Hepatocyte (in vitro differentiated cells): ENCODE measurements around the gene MRPS27. TPM values are rescaled to one million over a fixed set of nuclear protein-coding genes. Genes with fewer than 3 reads are reported as not detected.

Source experiments
- DNase-seq: peaks from one replicate; pipeline ENCODE4 v3.0.0-alpha.2; 2016; ENCODE audit warnings: low spot score
- H2AFZ ChIP-seq: fragments of 200-600 bp; sonication (generic); 2 replicates; pipeline ENCODE4 v1.6.0; 2016; ENCODE audit warnings: antibody characterized with exemption, mild to moderate bottlenecking
- H3K27ac ChIP-seq: fragments of 200-600 bp; sonication (generic); 2 replicates; pipeline ENCODE4 v1.5.1; 2016; ENCODE audit warnings: mild to moderate bottlenecking
- H3K27me3 ChIP-seq: fragments of 200-600 bp; sonication (generic); 2 replicates; pipeline ENCODE4 v1.6.1; 2016
- H3K36me3 ChIP-seq: fragments of 200-600 bp; sonication (generic); replicated peaks from 2 replicates; pipeline ENCODE4 v1.5.1; 2016; ENCODE audit warnings: low read depth; ENCODE audit not compliant: insufficient read depth
- H3K4me1 ChIP-seq: fragments of 200-600 bp; sonication (generic); 2 replicates; pipeline ENCODE4 v1.5.1; 2016; ENCODE audit warnings: mild to moderate bottlenecking, moderate library complexity; ENCODE audit not compliant: insufficient read depth
- H3K4me2 ChIP-seq: fragments of 200-600 bp; sonication (generic); 2 replicates; pipeline ENCODE4 v1.6.0; 2016
- H3K4me3 ChIP-seq: fragments of 200-600 bp; sonication (generic); 2 replicates; pipeline ENCODE4 v1.5.1; 2016; ENCODE audit warnings: mild to moderate bottlenecking
- H3K79me2 ChIP-seq: fragments of 200-600 bp; sonication (generic); 2 replicates; pipeline ENCODE4 v1.6.0; 2017; ENCODE audit warnings: mild to moderate bottlenecking
- H3K9me2 ChIP-seq: fragments of 200-600 bp; sonication (generic); replicated peaks from 2 replicates; pipeline ENCODE4 v1.6.0; 2017; ENCODE audit warnings: mild to moderate bottlenecking; ENCODE audit not compliant: insufficient read depth
- H3K9me3 ChIP-seq: fragments of 200-600 bp; sonication (generic); 2 replicates; pipeline ENCODE4 v1.5.1; 2016; ENCODE audit warnings: low read depth, mild to moderate bottlenecking
- H4K20me1 ChIP-seq: fragments of 200-600 bp; sonication (generic); 2 replicates; pipeline ENCODE4 v1.6.0; 2016; ENCODE audit warnings: mild to moderate bottlenecking; ENCODE audit not compliant: insufficient read depth, poor library complexity, severe bottlenecking
- EZH2 ChIP-seq: fragments of 200-600 bp; sonication (generic); IDR thresholded peaks from 2 replicates; pipeline ENCODE4 v1.6.1; 2016; ENCODE audit warnings: antibody characterized with exemption, mild to moderate bottlenecking, borderline replicate concordance
- EZH2phosphoT487 ChIP-seq: fragments of 200-600 bp; sonication (generic); IDR thresholded peaks from one replicate; pipeline ENCODE4 v1.6.1; 2018; ENCODE audit warnings: antibody characterized with exemption, mild to moderate bottlenecking, low read depth, moderate library complexity; ENCODE audit not compliant: unreplicated experiment, severe bottlenecking
- WGBS: methylation state at CpG from one replicate; pipeline ENCODE4 v1.1.6; 2016; ENCODE audit warnings: low lambda C conversion rate; ENCODE audit errors: missing lambda C conversion rate; 5-methylcytosine and 5-hydroxymethylcytosine counted together
- polyA plus RNA-seq: library from polyadenylated mRNA; unstranded; fragments of >200 nt; fragmentation: Nextera tagmentation; extraction: Ambion mirVana; gene quantifications from 2 replicates; pipeline ENCODE4 v1.2.1, GENCODE V29; 2016
- total RNA-seq: library from RNA; depleted of rRNA; stranded (reverse); fragments of >200 nt; gene quantifications from 2 replicates; pipeline ENCODE4 v1.2.3, GENCODE V29; 2014
- TF ChIP-seq, protein P1 (sequence below): fragments of 200-600 bp; sonication (generic); IDR thresholded peaks from 2 replicates; pipeline ENCODE4 v1.5.1; 2016; ENCODE audit warnings: antibody characterized with exemption, mild to moderate bottlenecking; ENCODE audit not compliant: poor library complexity

Gene MRPS27
- total and polyA plus RNA-seq, 2 experiments from 2014 or later: 35.6 to 63.5 TPM

DNA sequence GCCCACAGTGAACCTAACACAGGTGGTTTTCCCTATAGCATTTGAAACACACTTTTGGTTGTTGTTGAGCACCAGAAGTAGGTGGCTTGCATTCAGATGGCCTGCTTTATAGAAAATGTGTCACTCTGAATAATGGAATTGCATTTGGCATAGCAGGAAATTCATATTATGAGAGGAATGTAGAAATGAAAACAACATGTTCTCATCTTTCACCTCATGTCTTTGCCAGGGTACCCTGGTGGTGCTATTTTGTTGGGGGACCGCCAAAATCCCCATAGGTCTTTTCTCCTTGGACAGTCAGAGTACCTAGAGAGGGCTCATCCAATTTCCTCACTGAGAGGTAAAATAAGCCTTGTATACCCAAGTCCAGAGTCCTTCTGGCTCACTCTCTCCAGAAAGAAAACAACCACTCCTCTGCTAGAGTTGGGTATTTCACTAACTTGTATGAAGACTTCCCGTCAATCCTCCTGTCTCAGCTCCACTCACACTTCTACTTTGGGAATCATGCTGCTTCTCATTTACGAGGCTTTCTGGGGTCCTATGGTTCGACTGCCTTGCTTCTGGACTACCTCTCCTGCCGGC lies 67.4 kb downstream of the MRPS27 start:
- Histone ChIP-seq H3K36me3 (no peaks in the 10 kb centered on the region), H3K4me2 (no peak overlapping the region), H3K79me2 (peaks cover 2% of the 10 kb centered on the region), H3K4me3 (no peak overlapping the region), H3K4me1 (peaks cover 5% of the 10 kb centered on the region), H3K27ac (no peak overlapping the region), H4K20me1 (no peaks in the 10 kb centered on the region), H3K9me2 (no peaks in the 10 kb centered on the region), H2AFZ (no peak overlapping the region), H3K9me3 (no peaks in the 10 kb centered on the region), H3K27me3 (no peaks in the 10 kb centered on the region)
- WGBS: 78% methylated on average over 5 of the region's 5 CpGs
- TF ChIP-seq, protein P1, sequence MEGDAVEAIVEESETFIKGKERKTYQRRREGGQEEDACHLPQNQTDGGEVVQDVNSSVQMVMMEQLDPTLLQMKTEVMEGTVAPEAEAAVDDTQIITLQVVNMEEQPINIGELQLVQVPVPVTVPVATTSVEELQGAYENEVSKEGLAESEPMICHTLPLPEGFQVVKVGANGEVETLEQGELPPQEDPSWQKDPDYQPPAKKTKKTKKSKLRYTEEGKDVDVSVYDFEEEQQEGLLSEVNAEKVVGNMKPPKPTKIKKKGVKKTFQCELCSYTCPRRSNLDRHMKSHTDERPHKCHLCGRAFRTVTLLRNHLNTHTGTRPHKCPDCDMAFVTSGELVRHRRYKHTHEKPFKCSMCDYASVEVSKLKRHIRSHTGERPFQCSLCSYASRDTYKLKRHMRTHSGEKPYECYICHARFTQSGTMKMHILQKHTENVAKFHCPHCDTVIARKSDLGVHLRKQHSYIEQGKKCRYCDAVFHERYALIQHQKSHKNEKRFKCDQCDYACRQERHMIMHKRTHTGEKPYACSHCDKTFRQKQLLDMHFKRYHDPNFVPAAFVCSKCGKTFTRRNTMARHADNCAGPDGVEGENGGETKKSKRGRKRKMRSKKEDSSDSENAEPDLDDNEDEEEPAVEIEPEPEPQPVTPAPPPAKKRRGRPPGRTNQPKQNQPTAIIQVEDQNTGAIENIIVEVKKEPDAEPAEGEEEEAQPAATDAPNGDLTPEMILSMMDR: no peak
- no peak for TF ChIP-seq EZH2
- no peak for TF ChIP-seq EZH2phosphoT487
- DNase-seq: no peak

DNA sequence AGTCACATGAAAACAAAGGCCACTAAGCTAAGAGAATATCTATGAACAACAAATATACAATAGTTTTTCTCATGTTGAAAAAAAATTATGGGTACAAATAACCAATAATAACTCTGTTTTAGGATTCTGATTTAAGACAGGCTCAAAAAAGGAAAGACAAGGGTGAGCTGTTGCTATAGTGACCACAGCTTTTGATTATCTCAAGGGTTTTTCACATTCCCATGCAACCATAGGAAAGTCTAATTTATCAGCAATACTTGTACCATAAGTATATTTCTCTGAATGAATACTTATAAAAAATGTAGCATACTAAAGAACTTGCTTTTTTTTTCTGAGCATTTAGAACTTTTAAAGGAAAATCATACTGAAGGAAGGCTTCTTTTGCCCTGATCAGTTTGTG lies 68.0 kb downstream of the MRPS27 start:
- no peaks in the 10 kb centered on the region for H3K27me3 ChIP-seq
- TF ChIP-seq EZH2 (no peak), EZH2phosphoT487 (no peak)
- TF ChIP-seq, protein P1: no peak
- H3K4me1 ChIP-seq: peaks cover 5% of the 10 kb centered on the region
- no peak overlapping the region for H2AFZ ChIP-seq
- no peaks in the 10 kb centered on the region for H3K9me2 ChIP-seq
- no peaks in the 10 kb centered on the region for H4K20me1 ChIP-seq
- no peak overlapping the region for H3K27ac ChIP-seq
- H3K36me3 ChIP-seq: no peaks in the 10 kb centered on the region
- no peak overlapping the region for H3K4me3 ChIP-seq
- no peaks in the 10 kb centered on the region for H3K9me3 ChIP-seq
- DNase-seq: no peak
- no peak overlapping the region for H3K4me2 ChIP-seq
- peaks cover 2% of the 10 kb centered on the region for H3K79me2 ChIP-seq

DNA sequence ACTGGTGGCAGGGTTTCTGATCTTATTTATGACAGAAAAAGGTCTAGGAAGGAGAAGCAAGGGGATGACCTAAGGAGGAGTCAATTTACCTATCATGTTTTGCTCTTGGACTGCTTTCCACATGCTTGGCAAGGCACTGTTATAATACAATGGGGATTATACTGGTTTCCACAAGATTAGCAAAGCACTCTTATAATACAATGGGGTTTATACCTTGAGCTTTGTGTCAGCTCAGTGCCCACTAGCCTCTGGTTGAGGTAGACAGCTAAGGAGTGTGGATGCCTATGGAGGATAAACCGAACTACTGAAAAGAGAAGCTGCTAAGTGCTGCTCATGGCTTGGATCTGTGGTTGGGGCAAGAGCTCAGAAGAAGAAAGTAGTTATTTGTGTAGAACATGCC lies 68.7 kb downstream of the MRPS27 start:
- no peak overlapping the region for H3K4me2 ChIP-seq
- no peak overlapping the region for H2AFZ ChIP-seq
- no peaks in the 10 kb centered on the region for H3K9me3 ChIP-seq
- no peak for DNase-seq
- peaks cover 2% of the 10 kb centered on the region for H3K79me2 ChIP-seq
- H3K9me2 ChIP-seq: no peaks in the 10 kb centered on the region
- no peaks in the 10 kb centered on the region for H3K27me3 ChIP-seq
- no peak overlapping the region for H3K4me3 ChIP-seq
- H4K20me1 ChIP-seq: no peaks in the 10 kb centered on the region
- WGBS: 87% methylated on average over 1 of the region's 1 CpG
- H3K4me1 ChIP-seq: peaks cover 10% of the 10 kb centered on the region
- TF ChIP-seq, protein P1: no peak
- TF ChIP-seq EZH2: no peak
- TF ChIP-seq EZH2phosphoT487: no peak
- H3K36me3 ChIP-seq: no peaks in the 10 kb centered on the region
- H3K27ac ChIP-seq: no peak overlapping the region
